ENCODE data around the gene SCAP.

Gene SCAP

DNA sequence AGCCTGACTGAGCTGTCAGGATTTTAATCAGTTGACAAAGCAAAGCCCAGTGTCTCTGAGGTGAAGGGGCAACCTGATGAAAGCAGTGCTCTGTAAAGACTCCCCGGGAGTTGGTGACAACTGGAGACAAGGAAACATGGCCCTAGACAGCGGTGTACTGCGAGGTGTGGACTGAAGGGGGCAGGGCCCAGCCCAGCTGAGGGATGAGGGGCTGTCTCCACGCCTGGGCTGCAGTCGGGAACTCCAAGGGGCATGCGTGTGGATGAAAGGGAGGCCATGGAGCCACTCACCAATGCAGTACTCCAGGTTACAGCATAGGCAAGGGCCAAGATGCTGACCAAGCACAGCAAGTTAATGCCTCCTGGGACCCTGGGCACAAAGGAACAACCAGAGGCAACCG lies 45.1 kb downstream of the SCAP start:
- no peak for DNase-seq (ENCODE audit: low read depth)

- DNase-seq (ENCODE audit: low read depth), result no peak
Observed at GRCh38 chr3:47429476-47430270, 46.1 kb downstream of the SCAP start.

DNA sequence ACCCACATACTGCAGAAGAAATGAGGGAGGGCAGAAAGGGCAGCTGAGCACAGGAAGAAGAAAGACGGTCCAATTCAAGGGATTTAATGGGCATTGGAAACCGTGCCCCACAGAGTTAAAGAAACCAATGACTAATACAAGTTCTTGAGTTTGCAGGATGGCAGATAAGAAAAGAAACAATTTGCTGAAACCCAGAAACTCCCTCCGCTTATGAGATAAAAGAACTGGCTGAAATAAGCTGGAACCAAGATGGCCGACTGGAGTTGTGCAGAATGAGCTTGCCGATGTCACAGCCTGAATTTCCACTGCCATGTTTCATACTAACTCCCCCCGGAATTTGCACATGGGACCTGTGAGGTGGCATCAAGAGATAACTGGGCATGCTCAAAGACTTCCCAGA lies 47.1 kb downstream of the SCAP start:
- DNase-seq (ENCODE audit: low read depth), result no peak

DNA sequence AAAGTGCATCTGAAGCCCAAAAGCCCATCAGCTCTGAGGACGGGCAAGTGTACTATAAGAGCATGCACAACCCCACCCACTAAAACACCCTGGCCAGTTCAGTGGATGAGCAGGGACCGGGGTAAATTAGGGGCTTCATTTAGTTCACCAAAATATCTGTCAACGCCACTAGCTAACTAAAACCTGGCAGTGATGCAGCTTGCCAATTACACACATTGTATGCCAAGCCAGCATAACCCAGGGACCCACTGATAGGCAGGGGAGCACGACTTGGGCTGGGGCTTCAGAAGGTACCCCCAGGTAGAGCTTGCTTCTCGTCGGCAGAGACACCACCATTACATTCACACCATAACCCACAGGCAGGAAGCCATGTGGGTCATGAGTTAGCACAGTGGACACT lies 47.9 kb downstream of the SCAP start:
- no peak for DNase-seq (ENCODE audit: low read depth)

- no peak for DNase-seq (ENCODE audit: low read depth)
Observed at GRCh38 chr3:47425959-47426358, 49.8 kb downstream of the SCAP start.

DNA sequence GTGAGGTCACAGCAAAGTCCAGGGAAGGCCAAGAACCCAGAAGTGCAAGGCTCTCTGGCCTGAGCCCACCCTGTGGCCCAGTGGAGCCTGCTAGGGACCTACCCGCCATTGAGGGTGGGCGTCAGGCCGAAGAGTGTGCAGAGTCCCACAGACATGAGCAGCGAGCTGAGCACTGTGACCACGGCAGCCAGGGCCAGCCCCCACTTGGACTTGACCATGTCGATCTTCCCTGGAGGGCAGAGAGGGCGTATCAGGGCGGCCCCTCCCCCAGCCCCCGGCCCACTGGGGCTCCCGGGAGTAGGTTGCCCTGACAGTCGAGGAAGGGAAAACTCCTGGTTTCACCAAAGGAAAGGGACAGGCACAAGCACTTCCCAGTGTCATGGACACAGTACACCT lies 50.4 kb downstream of the SCAP start:
- no peak for DNase-seq (ENCODE audit: low read depth)

DNA sequence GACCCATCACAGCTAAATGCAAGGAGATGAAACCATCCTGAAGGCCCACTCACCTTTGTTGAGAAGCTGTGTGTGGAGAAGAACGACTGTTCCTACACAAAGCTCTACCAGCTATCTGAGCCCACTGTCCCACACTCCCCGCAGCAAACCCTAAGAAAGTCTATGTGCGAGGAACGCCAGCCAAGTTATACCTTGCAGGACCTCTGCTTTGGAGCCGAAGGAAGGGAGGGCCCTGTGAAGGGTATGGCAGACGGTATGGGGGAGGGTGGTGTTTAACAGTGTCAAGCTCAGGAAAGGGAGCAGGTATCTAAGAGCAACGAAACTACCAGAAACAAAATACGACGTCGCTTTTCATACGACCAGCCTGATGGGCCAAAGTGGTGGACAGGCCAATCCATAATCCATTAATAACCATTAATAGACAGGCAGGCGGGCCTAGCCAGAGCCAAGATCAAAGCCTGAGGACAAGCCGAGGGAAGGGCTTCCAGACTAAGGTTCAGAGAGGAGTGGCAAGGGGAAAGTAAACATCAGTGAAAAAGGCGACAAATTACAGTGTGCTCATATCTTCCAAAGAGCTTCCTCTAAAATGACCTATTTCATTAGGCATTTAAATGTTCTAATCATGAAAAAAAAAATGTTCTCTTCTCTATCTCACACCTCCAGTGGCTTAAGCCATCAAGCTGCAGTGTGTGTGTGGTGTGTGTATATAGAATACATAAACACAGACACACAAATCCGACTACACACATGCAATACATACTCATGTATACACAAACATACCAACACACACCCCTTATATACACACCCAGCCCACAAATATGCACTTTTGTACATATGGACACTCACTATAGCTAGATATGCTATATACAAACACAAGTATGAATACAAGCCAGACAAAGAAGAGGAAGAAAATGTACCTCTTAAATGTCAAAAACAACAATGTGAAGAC lies 51.0 kb downstream of the SCAP start:
- no peak for DNase-seq (ENCODE audit: low read depth)

DNA sequence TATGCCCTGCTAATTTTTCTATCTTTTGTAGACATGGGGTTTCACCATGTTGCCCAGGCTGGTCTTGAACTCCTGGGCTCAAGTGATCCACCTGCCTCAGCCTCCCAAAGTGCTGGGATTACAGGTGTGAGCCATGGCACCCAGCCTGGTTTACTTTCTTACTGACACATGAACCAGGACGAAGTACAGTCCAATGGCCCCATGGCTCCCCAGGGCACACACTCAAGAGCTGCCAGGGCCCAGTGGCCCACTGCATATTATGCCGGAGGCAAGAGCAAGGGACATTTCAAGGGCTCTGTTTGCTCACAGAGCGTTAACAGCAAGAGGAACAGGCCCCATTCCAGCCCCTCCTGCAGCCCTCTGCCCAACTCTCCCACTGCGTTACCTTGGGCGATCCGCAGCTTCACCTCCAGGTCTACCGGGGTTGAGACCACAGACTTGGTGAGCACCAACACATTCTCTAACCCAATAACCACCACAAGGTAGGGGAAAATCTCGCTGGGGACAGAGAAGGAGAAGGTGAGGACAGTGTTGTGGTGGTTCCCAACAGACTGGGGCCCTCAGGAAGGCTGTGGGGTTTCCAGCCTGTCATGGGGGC lies 52.1 kb downstream of the SCAP start:
- no peak for DNase-seq (ENCODE audit: low read depth)

- no peak for DNase-seq (ENCODE audit: low read depth)
Observed at GRCh38 chr3:47422743-47423142, 53.0 kb downstream of the SCAP start.

- no peak for DNase-seq (ENCODE audit: low read depth)
Observed at GRCh38 chr3:47421741-47422649, 53.7 kb downstream of the SCAP start.

DNA sequence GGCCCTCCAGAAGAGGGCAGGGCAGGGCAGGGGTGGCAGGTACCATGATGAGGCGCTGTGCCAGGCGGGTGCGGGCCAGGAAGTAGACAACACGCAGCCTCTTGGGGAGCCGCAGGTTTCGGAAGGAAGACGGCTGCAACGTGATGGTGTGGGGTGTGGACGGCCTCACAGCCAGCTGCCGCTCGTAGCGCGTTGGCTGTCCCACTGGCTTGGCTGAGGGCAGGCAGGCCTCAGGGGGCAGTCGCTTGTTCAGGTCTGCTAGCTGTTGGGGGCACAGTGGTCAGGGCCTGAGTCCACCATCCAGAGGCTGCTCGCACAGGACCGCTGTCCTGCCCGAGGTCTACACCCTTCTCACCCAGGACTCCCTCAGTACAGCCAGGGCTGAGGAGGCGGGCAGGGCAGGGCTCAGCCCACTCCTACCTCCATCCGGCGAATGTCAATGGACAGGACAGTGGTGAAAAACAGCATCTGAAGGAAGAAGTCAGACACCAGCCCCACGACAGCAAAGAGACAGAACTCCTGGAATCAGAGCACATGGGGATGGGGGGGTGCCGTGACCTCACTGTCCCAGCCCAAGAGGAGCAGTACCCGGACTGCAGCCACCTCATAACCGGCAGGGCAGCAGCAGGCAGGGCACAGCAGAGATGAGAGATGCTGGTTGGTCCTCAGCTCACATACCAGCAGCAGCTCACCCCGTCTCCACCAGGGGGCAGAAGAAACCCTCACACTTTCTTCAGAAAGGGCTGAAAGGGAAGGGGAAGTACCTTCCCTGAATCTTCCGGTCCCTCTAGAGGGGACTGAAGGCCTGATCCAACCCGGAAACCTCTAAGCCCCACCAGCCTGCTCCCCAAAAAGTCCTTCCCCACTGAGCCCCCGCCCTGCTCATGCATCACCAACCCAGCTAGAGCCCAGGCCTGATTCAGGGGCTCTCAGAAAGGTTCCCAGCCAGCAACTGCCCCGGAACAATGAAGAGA lies 54.9 kb downstream of the SCAP start:
- peak; percentile 82 for DNase-seq (ENCODE audit: low read depth)

DNA sequence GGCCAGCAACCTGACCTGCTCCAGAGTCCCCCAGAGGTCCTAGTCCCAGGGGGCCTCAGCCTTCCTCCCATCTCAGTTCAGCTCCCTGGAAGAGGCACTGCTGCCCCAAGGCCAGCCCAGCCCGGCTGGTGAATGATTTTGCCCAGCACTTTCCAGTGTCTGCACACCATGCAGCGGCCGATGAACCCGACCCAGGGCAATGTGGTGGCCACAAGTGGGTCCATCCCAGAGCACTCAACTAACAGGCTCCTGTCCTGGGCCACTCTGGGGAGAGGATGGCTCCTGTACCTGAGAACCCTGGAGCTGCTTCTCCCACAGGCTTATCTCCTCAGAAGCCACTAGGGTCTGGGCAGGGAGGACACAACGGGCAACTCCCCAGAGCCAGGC lies 55.7 kb downstream of the SCAP start:
- no peak for DNase-seq (ENCODE audit: low read depth)

DNA sequence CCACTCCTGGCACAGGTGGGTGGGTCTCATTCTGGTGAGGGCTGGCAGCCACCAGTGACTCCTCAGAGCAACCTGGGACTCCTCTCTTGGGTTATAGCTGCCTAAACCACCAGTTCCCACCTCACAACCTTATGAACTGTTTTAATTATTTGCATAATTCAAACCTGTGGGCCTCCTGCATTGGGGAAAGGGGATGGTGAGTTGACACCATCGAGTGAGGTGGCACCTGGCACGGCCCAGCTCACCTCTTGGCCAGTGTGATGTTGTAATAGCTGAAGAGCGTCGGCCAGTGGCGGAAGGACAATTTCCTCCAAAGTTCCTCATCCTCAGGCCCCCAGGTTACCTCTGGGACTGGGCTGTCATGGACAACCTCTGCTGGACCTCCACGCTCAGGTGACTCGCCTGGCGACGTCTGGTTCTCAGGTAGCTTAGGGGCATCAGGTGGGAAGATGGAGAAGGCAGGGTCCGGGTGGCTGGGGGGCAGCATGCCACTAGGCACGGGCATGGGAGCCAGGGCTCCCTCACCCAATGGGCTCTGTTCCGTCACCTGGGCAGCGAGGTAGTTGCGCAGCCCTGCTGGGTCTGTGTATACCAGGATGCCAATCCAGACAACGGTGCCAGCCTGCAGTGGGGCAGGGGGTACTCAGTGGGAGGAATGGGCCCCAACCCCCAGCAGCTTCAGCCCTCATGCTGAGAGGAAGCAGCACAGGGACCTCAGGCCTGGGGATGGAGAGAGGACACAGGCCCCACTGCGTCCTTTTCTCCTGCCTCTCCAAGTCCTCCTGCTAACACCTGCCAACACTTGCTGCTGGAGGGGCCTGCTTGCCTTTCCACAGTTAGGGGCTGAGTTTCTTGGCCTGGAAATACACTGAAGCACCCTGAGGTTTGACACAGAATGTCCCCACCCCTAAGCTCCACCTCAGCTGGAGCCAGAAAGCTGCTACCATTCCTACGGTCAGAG lies 56.4 kb downstream of the SCAP start:
- no peak for DNase-seq (ENCODE audit: low read depth)

GRCh38 chr3:47418167-47419082 lies 57.3 kb downstream of the SCAP start:
- DNase-seq (ENCODE audit: low read depth), result no peak

DNA sequence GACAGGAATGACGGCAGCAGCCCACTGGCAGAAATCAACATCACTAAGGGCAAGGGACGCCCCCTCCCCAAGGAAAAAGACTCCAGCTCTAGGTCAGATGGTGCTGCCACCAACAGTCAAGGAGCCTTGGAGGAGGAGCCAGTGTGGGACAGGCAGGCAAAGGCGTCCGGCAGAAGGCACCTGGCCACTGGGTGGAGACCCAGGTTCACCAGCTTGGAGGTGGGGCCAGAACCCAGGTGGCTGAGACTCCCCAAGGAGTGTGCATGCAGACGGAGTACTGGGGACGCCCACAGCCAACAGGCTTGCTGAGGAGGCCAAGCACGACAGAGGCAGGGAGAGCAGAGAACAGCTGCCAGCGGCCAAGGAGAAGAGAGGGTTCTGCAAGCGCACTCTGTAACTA lies 59.7 kb downstream of the SCAP start:
- no peak for DNase-seq (ENCODE audit: low read depth)

DNA sequence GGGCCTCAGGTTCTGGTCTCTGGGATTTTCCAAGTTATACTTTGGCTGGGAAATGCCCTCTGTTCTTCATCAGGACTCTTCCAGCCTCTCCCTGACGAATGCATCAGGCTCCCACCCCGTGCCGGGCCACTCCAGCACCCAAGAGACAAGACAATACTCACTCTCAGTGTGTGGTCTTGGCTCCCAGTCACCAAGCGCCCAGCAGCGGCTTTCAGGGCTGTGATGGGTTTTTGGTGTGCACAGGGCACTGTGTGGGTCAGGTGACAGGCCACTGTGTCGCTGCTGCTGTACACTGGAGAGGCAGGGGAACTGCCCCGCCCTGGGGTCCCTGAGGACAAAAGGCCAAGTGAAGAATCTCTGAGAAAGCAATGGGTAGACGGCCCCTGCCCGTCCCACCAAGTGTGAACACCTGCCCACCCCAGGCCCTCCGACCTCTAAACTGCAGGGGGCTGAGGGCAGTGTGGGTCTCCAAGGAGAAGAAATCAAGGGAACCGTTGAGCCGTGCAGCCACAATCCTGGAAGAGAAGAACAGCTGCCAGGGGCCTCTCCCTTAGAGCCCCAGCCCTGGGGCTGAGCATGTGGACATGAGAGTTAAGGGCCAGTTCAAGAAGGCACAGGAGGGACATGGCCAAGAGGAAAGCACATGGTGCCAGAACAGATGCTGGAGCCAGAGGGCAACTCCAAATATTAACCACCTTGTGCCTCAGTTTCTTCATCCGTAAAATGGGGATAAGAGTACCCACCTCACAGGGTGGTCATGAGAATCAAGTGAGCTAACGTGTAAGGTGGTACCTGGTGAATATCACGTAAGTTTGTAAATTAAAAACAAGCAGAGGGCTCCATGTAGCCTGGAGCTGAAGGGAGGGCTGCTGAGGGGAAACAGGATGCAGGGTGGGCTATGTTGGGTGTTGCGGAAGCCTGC lies 60.8 kb downstream of the SCAP start:
- no peak for DNase-seq (ENCODE audit: low read depth)

GRCh38 chr3:47414161-47414564 lies 61.6 kb downstream of the SCAP start:
- DNase-seq (ENCODE audit: low read depth), result no peak
